KMS-11 (cell line): ENCODE measurements around the gene CTDSP1.

Experiments
- H2AFZ ChIP-seq: fragments of 200-600 bp; sonication (generic); 2 replicates; pipeline ENCODE4 v1.6.1; 2016; ENCODE audit warnings: antibody characterized with exemption, mixed run types, low read depth
- H3K27ac ChIP-seq: fragments of 200-600 bp; sonication (generic); 2 replicates; pipeline ENCODE4 v1.6.1; 2016; ENCODE audit warnings: mild to moderate bottlenecking, mixed run types
- H3K27me3 ChIP-seq: fragments of 200-600 bp; sonication (generic); 2 replicates; pipeline ENCODE4 v1.6.1; 2017; ENCODE audit warnings: mild to moderate bottlenecking, low read depth, mixed run types, moderate library complexity; ENCODE audit not compliant: insufficient read depth
- H3K36me3 ChIP-seq: fragments of 200-600 bp; sonication (generic); 2 replicates; pipeline ENCODE4 v1.6.1; 2017; ENCODE audit warnings: mild to moderate bottlenecking, mixed run types; ENCODE audit not compliant: insufficient read depth
- H3K4me1 ChIP-seq: fragments of 200-600 bp; sonication (generic); 2 replicates; pipeline ENCODE4 v1.6.1; 2016; ENCODE audit warnings: mild to moderate bottlenecking, low read depth, mixed run types; ENCODE audit not compliant: poor library complexity, severe bottlenecking
- H3K4me2 ChIP-seq: fragments of 200-600 bp; sonication (generic); 2 replicates; pipeline ENCODE4 v1.7.0; 2016; ENCODE audit warnings: mild to moderate bottlenecking, mixed run types
- H3K4me3 ChIP-seq: fragments of 200-600 bp; sonication (generic); IDR thresholded peaks from 2 replicates; pipeline ENCODE4 v1.6.1; 2017; ENCODE audit warnings: low read depth, low read length, mixed read lengths; ENCODE audit not compliant: insufficient read depth
- H3K79me2 ChIP-seq: fragments of 200-600 bp; sonication (generic); 2 replicates; pipeline ENCODE4 v1.6.1; 2016; ENCODE audit warnings: low read depth, mixed run types; ENCODE audit not compliant: insufficient read depth
- H3K9ac ChIP-seq: fragments of 200-600 bp; sonication (generic); 2 replicates; pipeline ENCODE4 v1.6.1; 2016; ENCODE audit warnings: mild to moderate bottlenecking, mixed run types
- H4K20me1 ChIP-seq: fragments of 200-600 bp; sonication (generic); 2 replicates; pipeline ENCODE4 v1.6.1; 2016; ENCODE audit warnings: mild to moderate bottlenecking, mixed run types; ENCODE audit not compliant: insufficient read depth
- CTCF ChIP-seq: fragments of 200-600 bp; sonication (generic); conservative IDR thresholded peaks from 2 replicates; pipeline ENCODE4 v1.6.1; 2017; ENCODE audit warnings: low read depth, mild to moderate bottlenecking, antibody characterized with exemption, low read length, moderate library complexity, mixed read lengths

CTDSP1 gene

DNA sequence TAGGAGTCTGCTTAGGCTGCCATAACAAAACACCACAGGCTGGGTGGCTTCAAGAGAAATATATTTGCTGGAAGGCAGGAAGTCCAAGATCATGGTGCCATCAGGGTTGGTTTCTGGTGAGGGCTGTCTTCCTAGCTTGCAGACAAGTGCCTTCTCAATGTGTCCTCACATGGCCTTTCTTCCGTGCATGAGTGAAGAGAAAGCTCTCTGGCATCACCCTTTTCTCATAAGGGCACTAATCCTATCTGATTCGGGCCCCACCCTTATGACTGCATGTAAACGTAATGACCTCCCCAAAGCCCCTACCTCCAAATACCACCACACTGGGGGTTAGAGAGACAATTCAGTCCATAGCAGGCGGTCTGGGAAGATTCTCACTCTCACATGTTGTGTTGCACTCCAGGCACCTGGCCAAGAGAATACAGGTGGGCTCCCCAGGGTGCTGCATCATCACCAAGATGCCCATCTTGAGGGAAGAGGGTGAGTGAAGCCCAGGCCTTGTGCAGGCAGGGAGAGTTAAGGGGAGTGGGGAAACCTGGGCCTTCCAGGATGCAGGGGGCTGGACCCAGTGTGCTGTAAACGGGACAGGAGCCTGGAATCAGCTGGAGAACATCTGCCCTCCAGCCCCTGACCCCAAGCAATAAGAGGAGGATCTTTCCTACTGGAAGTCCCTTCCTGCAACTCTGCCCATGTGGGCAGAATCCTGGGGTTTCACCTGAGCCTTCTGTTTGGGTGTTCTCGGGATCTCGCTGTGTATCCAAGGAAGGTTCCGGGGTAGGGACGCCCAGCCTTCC is 32.9 kb upstream of the CTDSP1 start:
- no peaks in the 10 kb centered on the region for H4K20me1 ChIP-seq
- no peak overlapping the region for H3K4me3 ChIP-seq
- no peaks in the 10 kb centered on the region for H3K4me1 ChIP-seq
- H3K4me2 ChIP-seq: no peak overlapping the region
- no peaks in the 10 kb centered on the region for H3K79me2 ChIP-seq
- no peak overlapping the region for H2AFZ ChIP-seq
- H3K36me3 ChIP-seq: no peaks in the 10 kb centered on the region
- no peak for TF ChIP-seq CTCF
- H3K27me3 ChIP-seq: no peaks in the 10 kb centered on the region
- no peak overlapping the region for H3K27ac ChIP-seq
- no peak overlapping the region for H3K9ac ChIP-seq

DNA sequence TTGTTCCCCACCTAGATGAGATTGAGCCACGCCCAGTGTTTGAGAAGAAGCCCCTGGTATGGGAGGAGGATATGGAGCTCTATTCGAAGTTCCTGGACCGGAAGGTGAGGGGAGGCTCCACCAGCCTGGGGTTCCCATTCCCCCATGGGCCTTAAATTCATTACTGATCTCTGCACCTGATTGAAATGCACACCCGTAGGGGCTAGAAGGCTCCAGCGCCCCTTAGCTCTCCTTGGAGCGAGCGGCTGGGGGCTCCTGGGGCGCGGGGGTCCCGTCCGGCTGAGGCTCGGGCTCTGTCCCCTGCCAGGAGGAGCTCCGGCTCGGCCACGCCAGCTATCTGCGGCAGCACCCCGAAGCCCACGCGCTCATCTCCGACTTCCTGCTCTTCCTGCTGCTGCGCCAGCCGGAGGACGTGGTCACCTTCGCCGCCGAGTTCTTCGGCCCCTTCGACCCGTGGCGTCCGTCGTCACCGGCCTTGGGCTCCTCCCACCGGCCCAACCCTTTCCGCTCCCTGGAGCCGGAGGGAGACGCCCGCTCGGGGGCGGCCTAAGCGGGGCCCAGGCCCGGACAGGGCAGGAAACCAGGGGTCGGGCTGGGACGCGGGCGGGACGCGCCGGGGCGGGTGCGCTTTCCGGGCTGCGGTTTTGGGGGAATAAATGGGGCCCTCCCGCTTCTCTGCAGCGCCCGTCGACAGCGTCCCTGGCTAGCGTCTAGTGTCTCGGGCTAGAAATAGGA is 32.1 kb upstream of the CTDSP1 start:
- no peaks in the 10 kb centered on the region for H3K4me1 ChIP-seq
- no peak overlapping the region for H3K4me3 ChIP-seq
- H3K9ac ChIP-seq: no peak overlapping the region
- H3K4me2 ChIP-seq: no peak overlapping the region; the same call in 1 of the 2 replicates
- no peaks in the 10 kb centered on the region for H3K27me3 ChIP-seq
- H3K79me2 ChIP-seq: no peaks in the 10 kb centered on the region
- no peak overlapping the region; the same call in 1 of the 2 replicates for H2AFZ ChIP-seq
- TF ChIP-seq CTCF: no peak
- no peak overlapping the region for H3K27ac ChIP-seq
- no peaks in the 10 kb centered on the region for H4K20me1 ChIP-seq
- H3K36me3 ChIP-seq: no peaks in the 10 kb centered on the region

DNA sequence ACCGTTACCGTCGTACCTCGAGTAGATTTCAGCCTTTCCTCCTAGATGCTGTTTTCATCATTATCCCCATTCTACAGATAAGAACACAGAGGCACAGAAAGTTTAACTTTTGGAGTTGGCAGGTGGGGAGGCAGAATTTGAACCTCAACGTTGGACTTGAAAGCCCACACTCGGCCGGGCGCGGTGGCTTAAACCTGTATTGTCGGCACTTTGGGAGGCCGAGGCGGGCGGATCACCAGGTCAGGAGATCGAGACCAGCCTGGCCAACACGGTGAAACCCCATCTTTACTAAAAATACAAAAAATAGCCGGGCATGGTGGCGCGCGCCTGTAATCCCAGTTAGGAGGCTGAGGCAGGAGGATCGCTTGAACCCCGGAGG is 31.5 kb upstream of the CTDSP1 start:
- no peak overlapping the region; the same call in 1 of the 2 replicates for H2AFZ ChIP-seq
- H3K4me2 ChIP-seq: no peak overlapping the region; the same call in 1 of the 2 replicates
- H3K27ac ChIP-seq: no peak overlapping the region
- no peak for TF ChIP-seq CTCF
- no peaks in the 10 kb centered on the region for H4K20me1 ChIP-seq
- no peaks in the 10 kb centered on the region for H3K36me3 ChIP-seq
- H3K27me3 ChIP-seq: no peaks in the 10 kb centered on the region
- no peaks in the 10 kb centered on the region for H3K79me2 ChIP-seq
- H3K9ac ChIP-seq: no peak overlapping the region
- no peaks in the 10 kb centered on the region for H3K4me1 ChIP-seq
- no peak overlapping the region for H3K4me3 ChIP-seq

- no peak for TF ChIP-seq CTCF
- H3K79me2 ChIP-seq: no peaks in the 10 kb centered on the region
- no peak overlapping the region for H3K4me2 ChIP-seq
- no peak overlapping the region for H3K27ac ChIP-seq
- no peaks in the 10 kb centered on the region for H3K36me3 ChIP-seq
- H3K27me3 ChIP-seq: no peaks in the 10 kb centered on the region
- no peak overlapping the region for H3K4me3 ChIP-seq
- no peak overlapping the region for H2AFZ ChIP-seq
- no peaks in the 10 kb centered on the region for H4K20me1 ChIP-seq
- H3K4me1 ChIP-seq: no peaks in the 10 kb centered on the region
- H3K9ac ChIP-seq: no peak overlapping the region
These were observed 31.0 kb upstream of the CTDSP1 start for GRCh38 chr2:218368621-218369153.
